Measurements from ENCODE around the gene MYO1B. TPM values are rescaled to one million over a fixed set of nuclear protein-coding genes. Genes with fewer than 3 reads are reported as not detected.

Gene MYO1B
- total and polyA plus RNA-seq, 3 experiments from 2014 or later: 0.12 to 4.6 (median 3.9) TPM

DNA sequence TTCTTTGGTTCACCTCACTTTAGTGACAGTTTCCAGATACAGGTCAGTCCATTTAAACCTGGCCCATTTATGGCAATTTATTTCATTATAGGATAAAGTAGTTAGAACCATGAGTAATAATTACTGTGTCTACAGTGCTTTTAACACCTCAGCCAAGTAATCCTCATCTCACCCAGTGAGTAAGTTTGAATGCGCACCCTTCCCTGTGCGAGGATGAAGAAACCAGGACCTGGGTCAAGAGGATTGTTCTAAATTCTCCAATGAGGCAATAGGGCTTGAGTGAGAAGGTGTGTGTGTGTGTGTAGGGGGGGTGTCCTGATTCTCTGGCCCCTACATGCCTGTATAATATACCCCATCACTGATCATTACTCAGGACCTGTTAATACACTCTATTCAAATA is 854 bp upstream of the MYO1B start:
- H3K27me3 ChIP-seq (ENCODE audit: insufficient read depth, low read length, poor library complexity, severe bottlenecking): no peaks in the 10 kb centered on the region
- H3K9me3 ChIP-seq (ENCODE audit: low read length): no peaks in the 10 kb centered on the region
- H3K36me3 ChIP-seq (ENCODE audit: insufficient read depth, low read length): no peaks in the 10 kb centered on the region
- Mint-ChIP-seq H3K36me3 (peaks cover 0 to 3% (median 0%) of the 10 kb centered on the region in 3 donors), H3K4me3 (peak overlapping the region; percentile 63 to 85 (median 78)), H3K9me3 (no peaks in the 10 kb centered on the region), H3K4me1 (peaks cover 7 to 14% (median 12%) of the 10 kb centered on the region in 3 donors), H3K27ac (peak overlapping the region in 2 of 8 donors; percentile 23 to 25), H3K27me3 (peaks cover 20 to 37% of the 10 kb centered on the region in 2 donors)
- DNase-seq: no peak
- no peak overlapping the region for H3K27ac ChIP-seq (ENCODE audit: low read depth, low read length)
- POLR2A ChIA-PET: no interaction called here
- peaks cover 7% of the 10 kb centered on the region for H3K4me1 ChIP-seq (ENCODE audit: insufficient read depth, low read length)
- CTCF ChIA-PET: no interaction called here
- H3K4me3 ChIP-seq (ENCODE audit: low read length): no peak overlapping the region

DNA sequence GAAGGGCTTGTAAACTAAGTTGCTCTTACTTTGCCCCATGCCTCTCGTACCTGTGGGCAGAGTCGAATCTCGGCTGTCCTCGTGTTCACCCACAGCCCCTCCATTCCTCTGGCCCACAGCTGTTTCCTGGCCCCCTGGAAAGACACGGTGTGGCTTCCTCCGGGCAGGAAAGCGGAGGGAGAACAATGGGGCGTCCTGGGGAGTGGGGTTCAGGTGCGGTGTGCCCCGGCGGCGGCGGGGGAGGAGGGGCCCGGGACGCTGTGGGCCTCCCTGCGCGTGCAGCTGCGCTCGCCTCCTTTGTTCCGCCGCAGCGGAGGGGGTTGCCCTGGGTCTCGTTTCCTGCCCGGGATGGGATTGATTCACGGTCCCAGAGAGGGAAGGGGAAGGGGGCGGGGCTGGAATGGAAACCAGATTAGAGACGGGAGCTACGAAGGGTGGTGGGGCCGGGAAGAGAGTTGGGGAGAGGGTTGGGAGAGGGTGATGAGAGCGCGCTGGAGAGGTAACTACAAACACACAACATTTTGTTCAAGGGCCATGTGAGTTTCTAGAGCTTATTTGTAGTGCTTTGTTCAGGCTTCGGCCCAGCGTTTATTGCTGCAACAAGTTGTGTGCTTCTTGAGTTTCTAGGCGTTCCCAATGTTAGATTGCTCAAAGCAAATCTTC is 796 bp downstream of the MYO1B start:
- Mint-ChIP-seq H3K36me3 (peaks cover 0 to 3% (median 0%) of the 10 kb centered on the region in 3 donors), H3K4me1 (peaks cover 7 to 14% (median 12%) of the 10 kb centered on the region in 3 donors), H3K27ac (peak overlapping the region in 1 of 8 donors; percentile 73), H3K9me3 (no peaks in the 10 kb centered on the region), H3K4me3 (peak overlapping the region; percentile 77 to 86 (median 82)), H3K27me3 (peaks cover 20 to 36% of the 10 kb centered on the region in 2 donors)
- peak in 2 of 5 donors; percentile 10 to 44 for DNase-seq
- no peaks in the 10 kb centered on the region for H3K9me3 ChIP-seq (ENCODE audit: low read length)
- ChIA-PET POLR2A (no interaction called here), CTCF (interaction anchor here (1.1 to 1.2 kb wide), 2 partner anchors 39 to 45 kb away, joined by 3 to 4 read pairs; no protein-coding TSS in a partner anchor)
- H3K36me3 ChIP-seq (ENCODE audit: insufficient read depth, low read length): no peaks in the 10 kb centered on the region
- no peaks in the 10 kb centered on the region for H3K27me3 ChIP-seq (ENCODE audit: insufficient read depth, low read length, poor library complexity, severe bottlenecking)
- H3K4me3 ChIP-seq (ENCODE audit: low read length): no peak overlapping the region
- H3K4me1 ChIP-seq (ENCODE audit: insufficient read depth, low read length): peaks cover 7% of the 10 kb centered on the region
- no peak overlapping the region for H3K27ac ChIP-seq (ENCODE audit: low read depth, low read length)

DNA sequence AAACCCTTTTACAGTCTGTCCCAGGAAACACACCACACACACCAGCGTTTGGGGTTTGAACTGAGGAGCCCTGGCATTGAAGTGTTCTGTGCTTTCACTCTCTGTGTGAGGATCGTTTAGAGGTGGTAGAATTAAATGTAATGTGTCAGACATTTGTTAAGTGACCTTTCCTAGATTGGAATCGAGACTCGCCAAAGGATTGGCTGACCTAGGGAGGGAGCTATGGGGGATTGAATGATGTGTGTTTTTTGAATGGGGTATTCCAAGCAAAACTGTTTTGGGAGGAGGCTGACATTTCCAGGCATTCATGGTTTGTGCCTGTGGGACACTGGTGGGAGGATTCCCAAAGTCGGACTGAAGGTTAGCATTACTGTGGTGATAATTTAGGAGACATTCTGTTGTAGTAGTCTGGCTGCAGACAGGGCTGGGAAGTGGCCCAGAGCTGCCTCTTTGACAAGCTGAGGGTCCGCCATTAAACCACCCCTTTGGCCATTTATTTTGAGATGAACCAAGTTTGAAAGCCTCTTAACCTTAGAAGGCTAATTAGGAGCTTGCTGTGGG is 1.7 kb downstream of the MYO1B start:
- Mint-ChIP-seq H3K27ac (peak overlapping the region in 1 of 8 donors; percentile 23), H3K36me3 (peaks cover 0 to 3% (median 0%) of the 10 kb centered on the region in 3 donors), H3K4me3 (peak overlapping the region in 4 of 7 donors; percentile 18 to 86 (median 53)), H3K9me3 (no peaks in the 10 kb centered on the region), H3K27me3 (peaks cover 17 to 32% of the 10 kb centered on the region in 2 donors), H3K4me1 (peaks cover 7 to 14% (median 12%) of the 10 kb centered on the region in 3 donors)
- H3K9me3 ChIP-seq (ENCODE audit: low read length): no peaks in the 10 kb centered on the region
- no peaks in the 10 kb centered on the region for H3K27me3 ChIP-seq (ENCODE audit: insufficient read depth, low read length, poor library complexity, severe bottlenecking)
- H3K27ac ChIP-seq (ENCODE audit: low read depth, low read length): no peak overlapping the region
- DNase-seq: no peak
- ChIA-PET POLR2A (no interaction called here), CTCF (interaction anchor here (1.1 to 1.2 kb wide), 2 partner anchors 40 to 44 kb away, joined by 3 to 4 read pairs; no protein-coding TSS in a partner anchor)
- peaks cover 7% of the 10 kb centered on the region for H3K4me1 ChIP-seq (ENCODE audit: insufficient read depth, low read length)
- H3K36me3 ChIP-seq (ENCODE audit: insufficient read depth, low read length): no peaks in the 10 kb centered on the region
- no peak overlapping the region for H3K4me3 ChIP-seq (ENCODE audit: low read length)

DNA sequence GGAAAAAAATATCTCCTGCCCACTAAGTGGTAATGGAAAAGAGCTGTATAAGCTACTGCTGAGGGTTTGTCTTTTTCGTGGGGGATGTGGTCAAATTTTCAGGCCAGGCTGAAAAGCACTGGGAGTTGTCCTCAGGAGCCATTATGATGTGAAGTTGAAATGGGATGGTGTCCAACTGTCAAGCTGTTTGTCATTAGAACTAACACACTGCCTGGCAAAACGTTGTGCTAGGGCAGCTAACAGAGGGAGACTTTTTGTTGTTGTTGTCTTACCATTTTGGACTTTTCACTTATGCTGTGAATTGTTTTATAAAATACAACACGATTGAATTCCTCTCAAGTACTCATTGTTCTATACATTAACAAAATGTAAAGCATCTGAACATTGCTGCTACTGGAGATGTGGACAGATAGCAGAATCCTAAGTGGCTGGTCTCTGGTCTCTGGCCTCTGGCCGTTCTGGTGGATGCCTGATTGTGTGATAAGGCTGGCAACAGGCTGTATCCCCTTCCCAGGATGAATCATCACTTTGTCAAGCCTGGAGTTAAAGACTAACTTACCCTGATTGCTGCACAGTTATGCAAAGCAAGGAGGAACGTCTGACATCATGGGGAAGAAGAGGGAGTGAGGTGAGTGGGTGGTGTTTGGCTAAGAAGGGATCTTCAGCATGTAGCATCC is 2.3 kb downstream of the MYO1B start:
- Histone ChIP-seq H3K36me3 (ENCODE audit: insufficient read depth, low read length) (no peaks in the 10 kb centered on the region), H3K4me3 (ENCODE audit: low read length) (no peak overlapping the region), H3K9me3 (ENCODE audit: low read length) (no peaks in the 10 kb centered on the region), H3K4me1 (ENCODE audit: insufficient read depth, low read length) (peaks cover 7% of the 10 kb centered on the region), H3K27ac (ENCODE audit: low read depth, low read length) (no peak overlapping the region), H3K27me3 (ENCODE audit: insufficient read depth, low read length, poor library complexity, severe bottlenecking) (no peaks in the 10 kb centered on the region)
- DNase-seq: no peak
- ChIA-PET CTCF (no interaction called here), POLR2A (no interaction called here)
- Mint-ChIP-seq H3K27ac (peak overlapping the region in 1 of 8 donors; percentile 71), H3K9me3 (no peaks in the 10 kb centered on the region), H3K27me3 (peaks cover 17 to 32% of the 10 kb centered on the region in 2 donors), H3K36me3 (peaks cover 0 to 3% (median 0%) of the 10 kb centered on the region in 3 donors), H3K4me3 (peak overlapping the region in 3 of 7 donors; percentile 37 to 77 (median 51)), H3K4me1 (peaks cover 7 to 14% (median 12%) of the 10 kb centered on the region in 3 donors)

DNA sequence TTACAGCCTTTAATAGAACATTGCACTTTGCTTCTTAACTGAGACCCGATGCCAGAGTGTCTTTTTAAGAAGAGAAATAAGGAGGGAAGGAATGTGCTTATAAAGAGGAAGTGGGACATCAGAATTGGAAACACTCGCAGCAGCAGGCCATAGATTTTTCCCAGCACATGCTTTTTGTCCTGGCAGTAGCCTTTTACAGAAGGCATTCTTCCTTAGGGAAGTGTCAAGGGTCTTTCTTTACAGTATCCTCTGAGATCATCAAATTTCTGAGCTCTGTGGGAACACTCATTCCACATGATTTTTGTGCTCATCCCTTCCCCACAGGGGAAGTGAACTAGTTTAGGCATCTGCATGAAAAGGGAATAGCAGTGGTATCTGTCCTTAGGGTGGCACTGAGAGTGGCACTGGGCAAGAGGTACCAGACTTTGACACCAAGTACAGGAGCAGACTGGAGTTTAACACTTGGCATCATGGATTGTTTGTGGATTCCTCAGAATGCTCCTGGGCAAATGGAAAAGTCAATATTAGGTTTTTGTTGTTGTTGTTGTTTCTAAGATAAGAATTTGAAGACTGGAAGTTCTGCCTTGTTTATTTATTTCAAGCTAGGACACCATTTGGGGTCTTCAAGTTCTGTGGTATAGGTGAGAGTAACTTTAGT is 4.1 kb downstream of the MYO1B start:
- Histone ChIP-seq H3K27ac (ENCODE audit: low read depth, low read length) (no peak overlapping the region), H3K4me3 (ENCODE audit: low read length) (no peak overlapping the region), H3K27me3 (ENCODE audit: insufficient read depth, low read length, poor library complexity, severe bottlenecking) (no peaks in the 10 kb centered on the region), H3K4me1 (ENCODE audit: insufficient read depth, low read length) (peaks cover 7% of the 10 kb centered on the region), H3K36me3 (ENCODE audit: insufficient read depth, low read length) (no peaks in the 10 kb centered on the region), H3K9me3 (ENCODE audit: low read length) (no peaks in the 10 kb centered on the region)
- peaks cover 17 to 29% of the 10 kb centered on the region in 2 donors for H3K27me3 Mint-ChIP-seq
- H3K27ac Mint-ChIP-seq: no peak overlapping the region
- H3K4me3 Mint-ChIP-seq: no peak overlapping the region
- H3K9me3 Mint-ChIP-seq: no peaks in the 10 kb centered on the region
- ChIA-PET POLR2A (no interaction called here), CTCF (interaction anchor here (1.4 kb wide), 2 partner anchors 42 to 272 kb away, joined by 3 read pairs; no protein-coding TSS in a partner anchor)
- H3K4me1 Mint-ChIP-seq: peaks cover 7 to 14% (median 12%) of the 10 kb centered on the region in 3 donors
- no peaks in the 10 kb centered on the region for H3K36me3 Mint-ChIP-seq
- DNase-seq: no peak

DNA sequence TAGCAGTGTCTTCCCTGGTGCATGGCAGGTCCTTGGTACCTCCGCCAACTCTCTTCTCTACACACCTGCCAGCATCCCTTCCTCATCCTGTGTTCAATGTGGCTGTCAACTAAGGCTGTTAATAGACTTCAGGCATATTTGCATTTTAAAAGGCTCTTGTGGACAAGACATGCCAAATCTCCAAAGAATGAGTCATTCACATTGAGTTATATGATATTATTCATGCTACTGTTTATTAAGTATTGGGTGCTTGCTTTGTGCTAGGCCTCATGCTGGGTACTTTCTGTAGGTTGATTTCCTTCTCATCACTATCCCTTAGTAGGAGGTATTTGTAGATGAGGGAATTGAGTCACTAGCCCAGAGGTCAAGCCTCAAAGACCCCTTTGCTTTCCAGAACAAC is 5.2 kb downstream of the MYO1B start:
- ChIA-PET CTCF (no interaction called here), POLR2A (no interaction called here)
- peaks cover 14 to 29% of the 10 kb centered on the region in 2 donors for H3K27me3 Mint-ChIP-seq
- no peak for DNase-seq
- Histone ChIP-seq H3K9me3 (ENCODE audit: low read length) (no peaks in the 10 kb centered on the region), H3K4me1 (ENCODE audit: insufficient read depth, low read length) (peaks cover 7% of the 10 kb centered on the region), H3K4me3 (ENCODE audit: low read length) (no peak overlapping the region), H3K27ac (ENCODE audit: low read depth, low read length) (no peak overlapping the region), H3K27me3 (ENCODE audit: insufficient read depth, low read length, poor library complexity, severe bottlenecking) (no peaks in the 10 kb centered on the region), H3K36me3 (ENCODE audit: insufficient read depth, low read length) (no peaks in the 10 kb centered on the region)
- no peaks in the 10 kb centered on the region for H3K9me3 Mint-ChIP-seq
- no peak overlapping the region for H3K4me3 Mint-ChIP-seq
- no peak overlapping the region for H3K27ac Mint-ChIP-seq
- H3K36me3 Mint-ChIP-seq: no peaks in the 10 kb centered on the region
- H3K4me1 Mint-ChIP-seq: peaks cover 7 to 9% (median 7%) of the 10 kb centered on the region in 3 donors

DNA sequence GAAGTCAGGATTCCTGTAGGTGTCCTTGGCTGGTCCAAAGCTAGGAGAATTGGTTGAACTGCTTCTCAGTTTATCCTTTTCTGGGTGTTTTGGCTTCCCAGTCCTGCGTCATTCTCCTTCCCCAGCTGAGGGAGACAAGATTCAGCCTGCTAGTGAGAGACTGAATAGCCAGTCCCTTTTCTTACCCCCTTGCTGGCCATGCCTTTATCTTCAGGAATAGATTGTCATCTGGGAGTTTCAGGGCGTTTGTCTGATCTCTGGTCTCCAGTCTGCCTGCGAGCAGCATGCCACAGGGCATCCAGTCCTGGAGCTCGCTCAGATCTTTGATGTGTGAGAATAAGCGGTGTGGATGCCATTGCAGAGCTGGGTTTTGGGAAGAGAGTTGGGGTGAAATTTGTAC is 5.8 kb downstream of the MYO1B start:
- Histone ChIP-seq H3K4me1 (ENCODE audit: insufficient read depth, low read length) (peaks cover 3% of the 10 kb centered on the region), H3K36me3 (ENCODE audit: insufficient read depth, low read length) (no peaks in the 10 kb centered on the region), H3K4me3 (ENCODE audit: low read length) (no peak overlapping the region), H3K9me3 (ENCODE audit: low read length) (no peaks in the 10 kb centered on the region), H3K27me3 (ENCODE audit: insufficient read depth, low read length, poor library complexity, severe bottlenecking) (no peaks in the 10 kb centered on the region), H3K27ac (ENCODE audit: low read depth, low read length) (no peak overlapping the region)
- no peak overlapping the region for H3K27ac Mint-ChIP-seq
- DNase-seq: no peak
- peaks cover 0 to 2% (median 0%) of the 10 kb centered on the region in 5 donors for H3K9me3 Mint-ChIP-seq
- H3K36me3 Mint-ChIP-seq: no peaks in the 10 kb centered on the region
- ChIA-PET POLR2A (no interaction called here), CTCF (no interaction called here)
- H3K27me3 Mint-ChIP-seq: peaks cover 12 to 29% of the 10 kb centered on the region in 2 donors
- no peak overlapping the region for H3K4me3 Mint-ChIP-seq
- H3K4me1 Mint-ChIP-seq: peaks cover 6 to 7% (median 7%) of the 10 kb centered on the region in 3 donors

All from CD8-positive, alpha-beta memory T cell (primary cell).